AG09319 (cell line): Measurements from ENCODE around the gene CPNE9.

ENCODE experiments used
- DNase-seq: peaks from one replicate; pipeline ENCODE4 v3.0.0-alpha.2; 2010; ENCODE audit warnings: low read depth; ENCODE audit errors: extremely low read depth
- CTCF ChIP-seq: IDR thresholded peaks from 2 replicates; pipeline ENCODE4 v1.5.1; 2011; ENCODE audit warnings: low read depth, mild to moderate bottlenecking, inconsistent platforms, low read length, moderate library complexity

Gene CPNE9

GRCh38 chr3:9681011-9681722, 22.5 kb upstream of the CPNE9 start:
- DNase-seq = no peak
- TF ChIP-seq CTCF = no peak

GRCh38 chr3:9681723-9682081, 21.9 kb upstream of the CPNE9 start:
- TF ChIP-seq CTCF = no peak

GRCh38 chr3:9682096-9682495, 21.5 kb upstream of the CPNE9 start:
- no peak for DNase-seq
- TF ChIP-seq CTCF = no peak

More at GRCh38 chr3:9681723-9682081, 21.9 kb upstream of the CPNE9 start:
- DNase-seq = no peak

- no peak for DNase-seq
- no peak for TF ChIP-seq CTCF
Measured at GRCh38 chr3:9683426-9683825, 20.2 kb upstream of the CPNE9 start.

- no peak for DNase-seq
- TF ChIP-seq CTCF = no peak
Measured at GRCh38 chr3:9685216-9686049, 18.2 kb upstream of the CPNE9 start.

GRCh38 chr3:9686050-9686550, 17.5 kb upstream of the CPNE9 start:
- no peak for DNase-seq

More at GRCh38 chr3:9686050-9686550, 17.5 kb upstream of the CPNE9 start:
- no peak for TF ChIP-seq CTCF
